SK-N-SH treated with all-trans-retinoic acid at 6 μM for 48 hours (cell line): ENCODE data around the gene DEDD2.

Source experiments
- ATAC-seq: fragments of 200-7000 bp; cut with Tn5 transposase; 3 replicates; pipeline ENCODE4 v1.9.1; 2020; ENCODE audit warnings: mild to moderate bottlenecking, moderate library complexity
- ARNTL ChIP-seq: fragments of 450-650 bp; formaldehyde crosslinking; IDR thresholded peaks from 2 replicates; pipeline ENCODE4 v1.5.0; 2020; ENCODE audit warnings: low read depth, mild to moderate bottlenecking, moderate library complexity, borderline replicate concordance
- BACH2 ChIP-seq: fragments of 250-450 bp; sonication (Bioruptor Pico); IDR thresholded peaks from 2 replicates; pipeline ENCODE4 v1.9.0; 2021; ENCODE audit warnings: mild to moderate bottlenecking, borderline replicate concordance
- CSDC2 ChIP-seq: fragments of 250-450 bp; sonication (Bioruptor Pico); IDR thresholded peaks from 2 replicates; pipeline ENCODE4 v1.5.0; 2020; ENCODE audit warnings: mild to moderate bottlenecking, moderate library complexity
- ESRRG ChIP-seq: fragments of 250-450 bp; sonication (Bioruptor Pico); IDR thresholded peaks from 2 replicates; pipeline ENCODE4 v1.6.1; 2021; ENCODE audit warnings: mild to moderate bottlenecking
- GLIS3 ChIP-seq: fragments of 250-450 bp; sonication (Bioruptor Pico); IDR thresholded peaks from 2 replicates; pipeline ENCODE4 v1.5.0; 2020; ENCODE audit warnings: mild to moderate bottlenecking, moderate library complexity
- ISL1 ChIP-seq: fragments of 250-450 bp; sonication (Bioruptor Pico); IDR thresholded peaks from 2 replicates; pipeline ENCODE4 v2.1.2; 2022; ENCODE audit warnings: mild to moderate bottlenecking, moderate library complexity
- OSR1 ChIP-seq: fragments of 250-450 bp; sonication (Bioruptor Pico); IDR thresholded peaks from 2 replicates; pipeline ENCODE4 v1.8.0; 2022; ENCODE audit warnings: moderate library complexity, mild to moderate bottlenecking, inconsistent platforms
- POU6F1 ChIP-seq: fragments of 250-450 bp; sonication (Bioruptor Pico); IDR thresholded peaks from 2 replicates; pipeline ENCODE4 v1.8.0; 2021; ENCODE audit warnings: low read depth, mild to moderate bottlenecking, moderate library complexity, borderline replicate concordance
- PPARA ChIP-seq: fragments of 250-450 bp; sonication (Bioruptor Pico); IDR thresholded peaks from 2 replicates; pipeline ENCODE4 v1.5.0; 2020; ENCODE audit warnings: mild to moderate bottlenecking, borderline replicate concordance
- RARB ChIP-seq: fragments of 250-450 bp; sonication (Bioruptor Pico); IDR thresholded peaks from 2 replicates; pipeline ENCODE4 v1.8.0; 2021; ENCODE audit warnings: mild to moderate bottlenecking, moderate library complexity
- SNAI2 ChIP-seq: fragments of 250-450 bp; sonication (Bioruptor Pico); IDR thresholded peaks from 2 replicates; pipeline ENCODE4 v1.5.0; 2020; ENCODE audit warnings: mild to moderate bottlenecking, moderate library complexity
- ZC3H10 ChIP-seq: fragments of 250-450 bp; sonication (Bioruptor Pico); IDR thresholded peaks from 2 replicates; pipeline ENCODE4 v1.5.1; 2021; ENCODE audit warnings: mild to moderate bottlenecking, moderate library complexity
- ZFP3 ChIP-seq: fragments of 250-450 bp; sonication (Bioruptor Pico); IDR thresholded peaks from 2 replicates; pipeline ENCODE4 v1.5.0; 2020; ENCODE audit warnings: mild to moderate bottlenecking, moderate library complexity
- ZFP30 ChIP-seq: fragments of 450-650 bp; formaldehyde crosslinking; IDR thresholded peaks from 2 replicates; pipeline ENCODE4 v1.5.0; 2022; ENCODE audit warnings: mild to moderate bottlenecking, moderate library complexity
- ZNF565 ChIP-seq: fragments of 450-650 bp; formaldehyde crosslinking; conservative IDR thresholded peaks from 2 replicates; pipeline ENCODE4 v1.5.0; 2020; ENCODE audit warnings: low read depth, mild to moderate bottlenecking, moderate library complexity
- ZNF70 ChIP-seq: fragments of 450-650 bp; formaldehyde crosslinking; IDR thresholded peaks from 2 replicates; pipeline ENCODE4 v1.5.0; 2020; ENCODE audit warnings: mild to moderate bottlenecking, moderate library complexity
- ZNF8 ChIP-seq: fragments of 450-650 bp; formaldehyde crosslinking; IDR thresholded peaks from 2 replicates; pipeline ENCODE4 v1.5.0; 2020; ENCODE audit warnings: mild to moderate bottlenecking, moderate library complexity
- TF ChIP-seq, protein P1 (sequence below): fragments of 250-450 bp; sonication (Bioruptor Pico); IDR thresholded peaks from 2 replicates; pipeline ENCODE4 v1.5.0; 2020; ENCODE audit warnings: mild to moderate bottlenecking, moderate library complexity
- TF ChIP-seq, protein P2 (sequence below): fragments of 250-450 bp; sonication (Bioruptor Pico); IDR thresholded peaks from 2 replicates; pipeline ENCODE4 v1.8.0; 2020; ENCODE audit warnings: mild to moderate bottlenecking, moderate library complexity, borderline replicate concordance
- TF ChIP-seq, protein P3 (sequence below): fragments of 250-450 bp; sonication (Bioruptor Pico); IDR thresholded peaks from 2 replicates; pipeline ENCODE4 v1.5.1; 2021; ENCODE audit warnings: mild to moderate bottlenecking, moderate library complexity

Gene DEDD2

DNA sequence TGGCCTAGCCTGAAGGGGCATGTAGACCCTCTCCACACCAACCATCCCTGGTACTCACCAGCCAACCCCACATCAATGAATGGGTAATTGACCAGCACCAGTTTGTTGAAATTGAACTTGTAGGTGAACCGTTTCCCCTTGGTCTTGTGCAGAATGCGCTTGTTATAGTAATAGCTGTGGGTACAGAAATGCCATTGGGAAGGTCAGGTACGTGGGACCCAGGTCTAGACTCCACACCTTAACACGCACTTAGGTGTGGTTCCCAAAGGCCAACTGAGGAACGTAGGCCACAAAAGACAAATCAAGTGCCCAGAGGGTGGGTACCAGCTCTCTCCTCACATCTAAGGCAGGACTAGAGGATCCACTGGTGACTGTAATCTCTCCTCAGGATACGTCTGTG, 32.3 kb upstream of the DEDD2 start:
- no peak for ATAC-seq
- TF ChIP-seq ZNF8 (CRISPR knock-in tag) (no peak), POU6F1 (CRISPR knock-in tag) (no peak), ZNF565 (CRISPR knock-in tag) (no peak), ZC3H10 (CRISPR knock-in tag) (no peak), ZFP30 (CRISPR knock-in tag) (no peak), CSDC2 (CRISPR knock-in tag) (no peak), ZFP3 (CRISPR knock-in tag) (no peak), SNAI2 (CRISPR knock-in tag) (no peak), RARB (CRISPR knock-in tag) (no peak), ARNTL (no peak), ESRRG (CRISPR knock-in tag) (no peak), ISL1 (CRISPR knock-in tag) (no peak), PPARA (CRISPR knock-in tag) (no peak), OSR1 (CRISPR knock-in tag) (no peak)
- TF ChIP-seq, protein P1, sequence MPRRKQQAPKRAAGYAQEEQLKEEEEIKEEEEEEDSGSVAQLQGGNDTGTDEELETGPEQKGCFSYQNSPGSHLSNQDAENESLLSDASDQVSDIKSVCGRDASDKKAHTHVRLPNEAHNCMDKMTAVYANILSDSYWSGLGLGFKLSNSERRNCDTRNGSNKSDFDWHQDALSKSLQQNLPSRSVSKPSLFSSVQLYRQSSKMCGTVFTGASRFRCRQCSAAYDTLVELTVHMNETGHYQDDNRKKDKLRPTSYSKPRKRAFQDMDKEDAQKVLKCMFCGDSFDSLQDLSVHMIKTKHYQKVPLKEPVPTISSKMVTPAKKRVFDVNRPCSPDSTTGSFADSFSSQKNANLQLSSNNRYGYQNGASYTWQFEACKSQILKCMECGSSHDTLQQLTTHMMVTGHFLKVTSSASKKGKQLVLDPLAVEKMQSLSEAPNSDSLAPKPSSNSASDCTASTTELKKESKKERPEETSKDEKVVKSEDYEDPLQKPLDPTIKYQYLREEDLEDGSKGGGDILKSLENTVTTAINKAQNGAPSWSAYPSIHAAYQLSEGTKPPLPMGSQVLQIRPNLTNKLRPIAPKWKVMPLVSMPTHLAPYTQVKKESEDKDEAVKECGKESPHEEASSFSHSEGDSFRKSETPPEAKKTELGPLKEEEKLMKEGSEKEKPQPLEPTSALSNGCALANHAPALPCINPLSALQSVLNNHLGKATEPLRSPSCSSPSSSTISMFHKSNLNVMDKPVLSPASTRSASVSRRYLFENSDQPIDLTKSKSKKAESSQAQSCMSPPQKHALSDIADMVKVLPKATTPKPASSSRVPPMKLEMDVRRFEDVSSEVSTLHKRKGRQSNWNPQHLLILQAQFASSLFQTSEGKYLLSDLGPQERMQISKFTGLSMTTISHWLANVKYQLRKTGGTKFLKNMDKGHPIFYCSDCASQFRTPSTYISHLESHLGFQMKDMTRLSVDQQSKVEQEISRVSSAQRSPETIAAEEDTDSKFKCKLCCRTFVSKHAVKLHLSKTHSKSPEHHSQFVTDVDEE (CRISPR knock-in tag): no peak
- TF ChIP-seq, protein P2, sequence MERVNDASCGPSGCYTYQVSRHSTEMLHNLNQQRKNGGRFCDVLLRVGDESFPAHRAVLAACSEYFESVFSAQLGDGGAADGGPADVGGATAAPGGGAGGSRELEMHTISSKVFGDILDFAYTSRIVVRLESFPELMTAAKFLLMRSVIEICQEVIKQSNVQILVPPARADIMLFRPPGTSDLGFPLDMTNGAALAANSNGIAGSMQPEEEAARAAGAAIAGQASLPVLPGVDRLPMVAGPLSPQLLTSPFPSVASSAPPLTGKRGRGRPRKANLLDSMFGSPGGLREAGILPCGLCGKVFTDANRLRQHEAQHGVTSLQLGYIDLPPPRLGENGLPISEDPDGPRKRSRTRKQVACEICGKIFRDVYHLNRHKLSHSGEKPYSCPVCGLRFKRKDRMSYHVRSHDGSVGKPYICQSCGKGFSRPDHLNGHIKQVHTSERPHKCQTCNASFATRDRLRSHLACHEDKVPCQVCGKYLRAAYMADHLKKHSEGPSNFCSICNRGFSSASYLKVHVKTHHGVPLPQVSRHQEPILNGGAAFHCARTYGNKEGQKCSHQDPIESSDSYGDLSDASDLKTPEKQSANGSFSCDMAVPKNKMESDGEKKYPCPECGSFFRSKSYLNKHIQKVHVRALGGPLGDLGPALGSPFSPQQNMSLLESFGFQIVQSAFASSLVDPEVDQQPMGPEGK (CRISPR knock-in tag): no peak
- TF ChIP-seq, protein P3, sequence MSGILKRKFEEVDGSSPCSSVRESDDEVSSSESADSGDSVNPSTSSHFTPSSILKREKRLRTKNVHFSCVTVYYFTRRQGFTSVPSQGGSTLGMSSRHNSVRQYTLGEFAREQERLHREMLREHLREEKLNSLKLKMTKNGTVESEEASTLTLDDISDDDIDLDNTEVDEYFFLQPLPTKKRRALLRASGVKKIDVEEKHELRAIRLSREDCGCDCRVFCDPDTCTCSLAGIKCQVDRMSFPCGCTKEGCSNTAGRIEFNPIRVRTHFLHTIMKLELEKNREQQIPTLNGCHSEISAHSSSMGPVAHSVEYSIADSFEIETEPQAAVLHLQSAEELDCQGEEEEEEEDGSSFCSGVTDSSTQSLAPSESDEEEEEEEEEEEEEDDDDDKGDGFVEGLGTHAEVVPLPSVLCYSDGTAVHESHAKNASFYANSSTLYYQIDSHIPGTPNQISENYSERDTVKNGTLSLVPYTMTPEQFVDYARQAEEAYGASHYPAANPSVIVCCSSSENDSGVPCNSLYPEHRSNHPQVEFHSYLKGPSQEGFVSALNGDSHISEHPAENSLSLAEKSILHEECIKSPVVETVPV (CRISPR knock-in tag): no peak

GRCh38 chr19:42249149-42249750, 31.8 kb upstream of the DEDD2 start:
- TF ChIP-seq ISL1 (CRISPR knock-in tag) (no peak), BACH2 (CRISPR knock-in tag) (no peak), ZFP3 (CRISPR knock-in tag) (no peak)
- no peak for ATAC-seq

- no peak for ATAC-seq
- TF ChIP-seq ZNF565 (CRISPR knock-in tag): no peak
- TF ChIP-seq, protein P2 (CRISPR knock-in tag): no peak
- no peak for TF ChIP-seq RARB (CRISPR knock-in tag)
- TF ChIP-seq ZC3H10 (CRISPR knock-in tag): no peak
- TF ChIP-seq ZNF70 (CRISPR knock-in tag): no peak
- TF ChIP-seq, protein P1 (CRISPR knock-in tag): no peak
- TF ChIP-seq CSDC2 (CRISPR knock-in tag): no peak
- TF ChIP-seq POU6F1 (CRISPR knock-in tag): no peak
- no peak for TF ChIP-seq GLIS3 (CRISPR knock-in tag)
- no peak for TF ChIP-seq ZFP3 (CRISPR knock-in tag)
- no peak for TF ChIP-seq ISL1 (CRISPR knock-in tag)
- no peak for TF ChIP-seq ZNF8 (CRISPR knock-in tag)
- TF ChIP-seq ARNTL: no peak
- no peak for TF ChIP-seq OSR1 (CRISPR knock-in tag)
Measured at GRCh38 chr19:42248270-42249148, 31.0 kb upstream of the DEDD2 start.
